HFFc6 (cell line): Measurements from ENCODE around the gene SKOR2. TPM values are rescaled to one million over a fixed set of nuclear protein-coding genes. Genes with fewer than 3 reads are reported as not detected.

Source experiments
- total RNA-seq, 6 experiments: library from RNA; stranded (reverse); fragmentation: NEBNext Ultra II Directional; extraction: Animal tissue kit (Norgen Biotek cat#: 25700); gene quantifications; 2 replicates in 1 of 6; 3 replicates in 5 of 6; pipeline ENCODE4 v1.2.3, GENCODE V29; 2021

SKOR2 gene
- total RNA-seq, 6 experiments from 2014 or later = not detected

Other genes starting within 250 kb of the SKOR2 start
- gene ELOA2, start 216.0 kb downstream of the SKOR2 start, total RNA-seq = not detected
- gene HDHD2, start 101.2 kb downstream of the SKOR2 start, total RNA-seq = 10 to 100 TPM; 22.1 to 27.6 (median 23.3) TPM
- gene IER3IP1, start 75.3 kb downstream of the SKOR2 start, total RNA-seq = 10 to 100 TPM; 15.0 to 20.0 (median 18.3) TPM